ENCODE results near the gene VWA7.

Gene VWA7

GRCh38 chr6:31749301-31750036 lies 27.7 kb downstream of the VWA7 start:
- peak; percentile 21 for DNase-seq

DNA sequence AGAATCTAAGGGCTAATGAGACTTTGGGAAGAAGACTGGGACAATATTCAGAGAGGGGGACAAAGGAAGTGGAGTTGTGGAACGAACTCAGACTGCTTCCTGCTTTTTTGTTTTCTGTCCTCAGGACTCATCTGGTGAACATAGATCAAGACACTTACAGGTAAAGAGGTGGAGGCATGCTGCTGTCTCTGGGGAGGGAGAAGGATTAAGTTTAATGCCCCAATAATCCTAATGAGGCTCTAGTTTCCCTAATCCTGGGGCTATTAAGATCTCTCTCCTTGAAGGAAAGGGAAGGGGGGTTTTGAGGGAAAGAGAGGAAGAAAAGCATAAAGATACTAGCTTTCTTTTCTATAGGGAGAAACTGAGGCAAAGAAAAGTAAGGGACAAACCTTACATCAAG lies 32.7 kb downstream of the VWA7 start:
- DNase-seq = no peak

- DNase-seq = no peak
Observed at GRCh38 chr6:31742894-31743293, 34.2 kb downstream of the VWA7 start.

DNA sequence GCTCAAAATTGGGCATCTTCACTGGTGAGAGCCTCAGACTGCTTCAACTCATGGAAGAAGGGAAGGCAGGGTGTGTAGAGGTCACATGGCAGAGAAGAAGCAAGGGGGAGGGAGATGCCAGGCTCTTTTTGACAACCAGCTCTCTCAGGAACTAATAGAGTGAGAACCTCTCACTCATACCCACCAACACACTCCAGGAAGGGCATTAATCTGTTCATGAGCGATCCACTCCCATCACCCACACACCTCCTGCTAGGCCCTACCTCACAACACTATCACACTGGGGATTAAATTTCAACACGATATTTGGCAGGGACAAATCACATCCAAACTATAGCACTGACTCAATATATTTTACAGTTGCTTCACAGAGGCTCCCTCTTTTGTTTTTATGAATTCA lies 35.3 kb downstream of the VWA7 start:
- DNase-seq = no peak

DNA sequence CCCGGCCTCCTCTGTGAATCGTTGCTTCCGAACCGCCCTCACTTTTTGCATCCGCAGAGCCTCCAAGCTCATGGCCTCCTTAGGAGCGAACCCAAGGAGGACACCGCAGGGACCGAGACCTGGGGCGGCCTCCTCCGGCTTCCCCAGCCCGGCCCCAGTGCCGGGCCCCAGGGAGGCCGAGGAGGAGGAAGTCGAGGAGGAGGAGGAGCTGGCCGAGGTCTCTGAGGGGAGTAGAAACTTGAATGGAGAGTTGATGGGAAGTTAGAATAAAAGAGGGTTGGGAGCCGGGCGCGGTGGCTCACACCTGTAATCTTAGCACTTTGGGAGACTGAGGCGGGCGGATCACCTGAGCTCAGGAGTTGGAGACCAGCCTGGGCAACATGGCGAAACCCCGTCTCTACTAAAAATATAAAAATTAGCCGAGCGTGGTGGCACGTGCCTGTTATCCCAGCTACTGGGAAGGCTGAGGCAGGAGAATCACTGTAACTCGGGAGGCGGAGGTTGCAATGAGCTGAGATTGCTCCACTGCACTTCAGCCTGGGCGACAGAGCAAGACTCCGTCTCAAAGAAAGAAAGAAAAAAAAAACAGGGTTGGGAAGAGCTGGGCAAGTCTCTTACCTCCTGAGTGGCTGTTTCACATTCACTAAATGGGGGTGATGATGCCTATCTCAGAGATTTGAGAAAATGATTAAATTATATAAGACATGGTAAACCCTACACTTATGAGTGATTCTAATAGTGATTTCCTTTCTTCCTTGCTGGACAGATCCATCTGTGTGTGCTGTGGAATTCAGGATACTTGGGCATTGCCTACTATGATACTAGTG lies 36.5 kb downstream of the VWA7 start:
- no peak for DNase-seq

DNA sequence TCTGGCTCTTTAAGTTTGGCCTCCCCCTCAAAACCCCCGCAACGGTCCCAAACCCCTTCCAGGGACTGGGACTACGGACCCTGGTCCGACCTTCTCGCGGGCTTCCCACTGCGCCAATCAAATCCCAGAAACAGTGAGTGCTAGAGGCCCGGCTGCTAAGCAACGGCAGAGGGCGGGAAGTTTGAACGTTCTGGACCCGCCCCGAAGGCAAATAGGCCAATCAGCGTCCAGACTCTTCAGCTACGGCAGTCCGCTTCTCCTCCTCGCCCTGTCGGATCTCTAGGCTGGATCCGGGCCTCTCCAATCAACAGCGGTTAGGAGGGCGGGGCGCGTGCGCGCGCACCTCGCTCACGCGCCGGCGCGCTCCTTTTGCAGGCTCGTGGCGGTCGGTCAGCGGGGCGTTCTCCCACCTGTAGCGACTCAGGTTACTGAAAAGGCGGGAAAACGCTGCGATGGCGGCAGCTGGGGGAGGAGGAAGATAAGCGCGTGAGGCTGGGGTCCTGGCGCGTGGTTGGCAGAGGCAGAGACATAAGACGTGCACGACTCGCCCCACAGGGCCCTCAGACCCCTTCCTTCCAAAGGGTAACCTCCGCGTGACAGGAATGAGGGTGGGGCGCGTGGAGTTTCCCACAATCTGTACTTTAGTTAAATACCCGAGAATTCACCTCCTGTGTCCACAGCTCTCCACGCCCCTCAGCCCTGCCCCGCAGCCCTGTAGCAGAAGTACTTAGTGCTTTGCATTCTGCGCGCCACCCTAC lies 37.3 kb downstream of the VWA7 start, which contains the start of gene MSH5:
TSS of gene MSH5 (plus strand) at position 367 of the 758 bp plus-strand sequence. CDS start 462 bp downstream, outside the sequence.
- peak; percentile 99 for DNase-seq

DNA sequence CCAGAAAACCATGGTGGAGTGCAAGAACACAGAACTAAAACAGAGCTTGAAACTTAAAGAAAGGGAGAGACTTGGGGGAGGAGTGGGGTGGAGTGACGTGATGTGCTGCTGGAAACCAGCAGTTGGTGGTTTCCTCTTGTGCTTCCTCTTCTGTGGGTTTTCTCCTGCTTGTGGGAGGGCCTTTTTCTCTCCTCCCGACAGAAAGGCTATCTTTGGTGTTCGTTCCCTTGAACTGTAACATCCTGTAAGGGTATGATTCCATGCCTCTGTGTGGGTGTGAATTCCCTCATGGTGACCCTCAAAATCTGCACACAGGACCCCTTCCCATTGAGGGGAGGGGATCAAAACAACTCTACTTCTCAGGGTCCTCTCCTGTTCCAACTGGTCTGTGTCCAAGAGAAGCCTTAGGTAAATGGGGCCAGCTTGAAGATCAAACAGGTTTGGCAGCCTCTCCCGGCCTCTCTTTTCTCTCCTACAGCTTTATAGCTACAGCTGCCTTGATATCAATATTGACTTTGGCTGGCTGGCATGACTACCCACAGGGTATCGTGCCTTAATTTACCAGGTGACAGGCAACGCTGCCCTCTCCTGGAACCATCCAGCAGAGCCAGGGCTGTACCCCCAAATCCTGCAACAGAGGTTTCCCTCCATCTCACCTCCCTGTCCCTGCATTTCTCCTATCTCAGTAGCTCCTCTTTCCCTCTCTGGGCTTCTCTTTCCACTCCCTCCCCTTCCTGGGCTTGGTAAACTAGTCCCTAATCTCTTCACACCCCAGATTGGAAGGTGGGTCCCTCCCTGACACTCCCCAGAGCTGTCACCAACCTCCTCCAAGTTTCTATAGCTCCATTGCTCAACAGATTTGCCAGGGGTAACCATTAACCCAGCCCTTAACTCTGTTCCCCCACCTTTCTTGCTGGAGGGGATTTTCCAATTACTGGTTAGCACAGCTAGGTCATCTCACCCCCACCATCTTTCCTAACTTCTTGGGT lies 38.8 kb downstream of the VWA7 start:
- peak; percentile 85 for DNase-seq

DNA sequence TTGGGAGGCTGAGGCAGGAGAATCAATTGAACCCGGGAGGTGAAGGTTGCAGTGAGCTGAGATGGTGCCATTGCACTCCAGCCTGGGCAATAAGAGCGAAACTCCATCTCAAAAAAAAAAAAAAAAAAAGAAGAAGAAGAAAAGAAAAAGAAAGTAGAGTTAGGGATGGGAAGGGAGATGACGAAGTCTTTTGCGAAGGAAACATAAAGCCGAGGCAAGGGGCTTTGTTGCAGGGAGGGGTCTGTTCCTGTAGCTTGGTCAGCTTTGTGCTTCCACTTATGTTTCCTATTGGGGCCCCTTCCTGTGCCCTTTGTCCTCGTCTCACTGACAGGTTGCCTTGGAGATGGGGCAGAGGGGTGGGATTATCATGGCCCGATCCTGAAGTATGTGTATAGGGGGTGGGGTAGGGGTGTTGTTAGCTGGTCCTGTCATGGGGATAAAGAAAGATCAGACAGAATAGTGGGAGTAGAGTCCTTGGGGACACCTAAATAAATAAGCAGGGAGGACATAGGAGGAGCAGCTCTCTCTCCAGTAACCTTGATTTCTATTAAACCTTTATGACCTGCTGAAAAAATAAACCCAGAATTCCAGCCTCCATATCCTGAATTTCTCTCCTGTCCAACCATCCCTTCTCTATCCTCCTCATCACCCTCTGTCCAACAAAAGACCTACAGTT lies 39.7 kb downstream of the VWA7 start:
- DNase-seq = peak; percentile 30

DNA sequence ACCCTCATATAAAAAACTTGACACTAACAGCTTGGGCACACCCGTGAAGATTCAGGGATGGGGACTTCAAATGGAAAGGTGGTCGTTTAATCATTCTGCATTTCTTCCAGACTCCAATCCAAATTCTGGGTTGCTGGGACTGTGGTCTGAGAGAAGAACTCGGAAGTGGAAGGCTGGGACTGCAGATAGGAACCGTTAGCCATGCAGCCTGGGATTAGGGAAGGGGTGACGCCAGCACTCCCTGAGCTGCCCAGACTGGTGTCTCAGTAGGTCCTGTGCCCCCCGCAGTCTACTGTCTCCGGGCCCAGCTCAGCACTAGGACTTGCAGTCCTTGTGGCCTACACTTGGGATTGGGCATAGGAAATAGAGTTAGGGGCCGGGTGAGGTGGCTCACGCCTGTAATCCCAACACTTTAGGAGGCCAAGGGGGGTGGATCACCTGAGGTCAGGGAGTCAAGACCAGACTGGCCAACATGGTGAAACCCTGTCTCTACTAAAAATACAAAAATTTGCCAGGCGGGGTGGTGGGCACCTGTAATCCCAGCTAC lies 40.3 kb downstream of the VWA7 start:
- DNase-seq = no peak

- DNase-seq = peak; percentile 52
Observed at GRCh38 chr6:31736021-31736767, 40.9 kb downstream of the VWA7 start, which contains the start of gene CLIC1. Gene CLIC1 (minus strand): TSS chr6:31736530. CDS start chr6:31736300, 230 bp downstream.

GRCh38 chr6:31734821-31735406 lies 42.2 kb downstream of the VWA7 start:
- no peak for DNase-seq

DNA sequence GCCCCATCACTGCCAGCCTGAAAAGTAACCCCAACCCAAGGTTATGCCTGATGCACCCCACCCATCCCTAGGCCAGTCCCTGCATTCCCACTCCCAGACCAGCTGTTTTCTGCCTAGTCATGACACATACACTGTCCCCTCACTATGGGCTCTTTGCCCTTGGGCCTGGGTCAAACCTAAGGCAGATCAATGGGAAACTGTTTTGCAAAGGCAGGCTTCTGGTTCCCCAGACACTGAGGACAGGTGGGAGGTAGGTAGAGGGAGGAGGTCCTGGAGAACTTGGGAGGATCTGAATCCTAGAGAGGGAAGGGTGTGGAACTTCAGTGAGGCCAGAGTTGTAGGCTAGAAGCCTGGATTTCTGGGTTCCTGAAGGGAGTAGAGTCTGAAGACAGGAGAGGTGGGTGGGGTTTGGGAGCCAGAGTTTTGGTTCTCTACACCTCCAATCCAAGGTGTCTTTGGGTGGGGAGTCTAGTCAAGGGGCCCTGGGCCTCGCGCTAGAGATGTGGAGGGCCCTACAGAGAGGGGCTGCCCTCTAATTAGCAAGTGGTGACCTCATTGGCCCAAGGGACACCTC lies 42.8 kb downstream of the VWA7 start:
- DNase-seq = no peak

- no peak for DNase-seq
Observed at GRCh38 chr6:31733734-31734133, 43.4 kb downstream of the VWA7 start.

- DNase-seq = no peak
Observed at GRCh38 chr6:31732029-31732428, 45.1 kb downstream of the VWA7 start.

GRCh38 chr6:31730631-31731086 lies 46.5 kb downstream of the VWA7 start:
- DNase-seq = no peak

- DNase-seq = peak; percentile 38
Observed at GRCh38 chr6:31729979-31730630, 47.0 kb downstream of the VWA7 start.

- DNase-seq = peak; percentile 65
Observed at GRCh38 chr6:31729515-31729978, 47.6 kb downstream of the VWA7 start.

DNA sequence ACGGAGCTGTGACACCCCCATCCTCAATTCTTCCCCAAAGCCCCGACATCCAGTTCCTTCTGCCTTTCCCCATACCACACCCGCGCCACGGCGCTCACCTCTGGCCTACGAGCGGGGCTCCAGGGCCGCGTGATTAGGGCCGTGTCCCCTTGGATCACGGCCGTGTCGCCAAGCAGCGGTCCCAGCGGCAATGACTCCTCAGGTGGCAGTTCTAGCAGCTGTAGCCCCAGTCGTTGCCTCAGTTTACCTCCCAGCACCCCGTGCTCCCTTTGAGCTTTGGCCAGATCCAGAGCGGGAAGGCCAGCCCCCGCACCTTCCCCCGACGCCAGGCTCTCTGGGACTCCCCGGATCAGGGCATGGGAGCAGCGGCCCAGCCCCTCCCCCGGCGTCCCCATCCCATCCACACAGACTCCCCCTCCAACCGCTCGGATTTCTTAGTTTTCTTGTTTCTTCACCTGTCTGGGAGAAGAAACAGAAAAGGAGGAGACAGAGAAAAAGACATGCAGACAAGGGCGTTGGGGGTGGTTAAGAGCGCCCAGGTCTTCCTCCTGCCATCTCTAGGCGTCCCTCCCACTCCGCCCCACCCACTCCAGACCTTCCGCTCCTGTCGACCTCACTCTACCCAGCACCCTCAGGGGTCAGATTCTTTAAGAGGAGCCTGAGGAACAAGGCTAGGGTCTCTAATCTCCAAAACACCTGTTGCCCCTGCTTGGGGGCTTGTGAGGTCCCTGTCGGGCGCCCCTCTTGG lies 48.2 kb downstream of the VWA7 start, which contains the start of gene DDAH2:
TSS of gene DDAH2 (minus strand) at position 533 of the 748 bp plus-strand sequence. CDS start at position 395, 138 bp downstream.
- DNase-seq = no peak
